KOPT-K1 (cell line): ENCODE data around the gene SAMD11.
"Not testable (repeated sequence)": the region's sequence is repeated elsewhere in the genome, so short reads cannot be mapped to it uniquely, and the experiment has no call there.

Experiments
- H3K27ac ChIP-seq: fragments of 200-600 bp; sonication (generic); 2 replicates; pipeline ENCODE4 v1.5.1; 2016; ENCODE audit warnings: antibody characterized with exemption, mild to moderate bottlenecking, low read depth, low read length; ENCODE audit not compliant: poor library complexity, severe bottlenecking
- H3K36me3 ChIP-seq: fragments of 200-600 bp; sonication (generic); 2 replicates; pipeline ENCODE4 v1.5.1; 2017; ENCODE audit warnings: antibody characterized with exemption, mild to moderate bottlenecking, low read length, moderate library complexity; ENCODE audit not compliant: insufficient read depth
- H3K9me3 ChIP-seq: fragments of 200-600 bp; sonication (generic); 2 replicates; pipeline ENCODE4 v1.5.1; 2017; ENCODE audit warnings: antibody characterized with exemption, low read length, mild to moderate bottlenecking; ENCODE audit not compliant: insufficient read depth, poor library complexity, severe bottlenecking

Gene SAMD11

DNA sequence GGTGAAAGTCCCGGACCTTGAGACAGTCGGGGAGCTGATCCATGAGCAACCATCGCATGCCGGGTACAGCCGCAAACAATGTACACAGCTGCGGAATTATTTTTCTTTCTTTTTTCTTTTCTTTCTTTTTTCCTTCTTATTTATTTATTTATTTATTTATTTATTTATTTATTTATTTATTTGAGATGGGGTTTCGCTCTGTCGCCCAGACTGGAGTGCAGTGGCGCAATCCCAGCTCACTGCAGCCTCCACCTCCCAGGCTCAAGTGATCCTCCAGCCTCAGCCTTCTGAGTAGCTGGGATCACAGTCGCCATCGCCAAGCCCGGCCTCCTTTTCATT is 60.7 kb downstream of the SAMD11 start:
- Histone ChIP-seq H3K9me3 (no peaks in the 10 kb centered on the region), H3K27ac (no peak overlapping the region)

DNA sequence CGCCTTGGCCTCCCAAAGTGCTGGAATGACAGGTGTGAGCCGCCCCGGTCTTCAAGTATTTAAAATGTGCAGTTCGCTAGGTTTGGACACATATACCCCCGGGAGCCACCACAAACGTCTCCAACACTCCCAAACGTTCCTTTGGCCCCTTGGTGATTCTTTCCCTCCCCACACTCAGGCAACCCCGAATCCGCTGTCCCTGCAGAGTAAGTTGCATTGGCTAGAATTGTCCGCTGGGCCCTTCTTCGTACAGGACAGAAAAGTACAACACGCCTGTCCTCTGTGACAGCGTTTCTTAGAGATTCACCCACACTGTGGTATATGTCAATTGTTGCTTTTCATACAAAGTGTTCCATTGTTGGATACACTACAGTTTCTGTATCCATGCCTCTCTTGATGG is 61.4 kb downstream of the SAMD11 start:
- Histone ChIP-seq H3K9me3 (no peaks in the 10 kb centered on the region), H3K27ac (no peak overlapping the region)

More for the DNA sequence above, 60.7 kb downstream of the SAMD11 start:
- no peaks in the 10 kb centered on the region for H3K36me3 ChIP-seq

DNA sequence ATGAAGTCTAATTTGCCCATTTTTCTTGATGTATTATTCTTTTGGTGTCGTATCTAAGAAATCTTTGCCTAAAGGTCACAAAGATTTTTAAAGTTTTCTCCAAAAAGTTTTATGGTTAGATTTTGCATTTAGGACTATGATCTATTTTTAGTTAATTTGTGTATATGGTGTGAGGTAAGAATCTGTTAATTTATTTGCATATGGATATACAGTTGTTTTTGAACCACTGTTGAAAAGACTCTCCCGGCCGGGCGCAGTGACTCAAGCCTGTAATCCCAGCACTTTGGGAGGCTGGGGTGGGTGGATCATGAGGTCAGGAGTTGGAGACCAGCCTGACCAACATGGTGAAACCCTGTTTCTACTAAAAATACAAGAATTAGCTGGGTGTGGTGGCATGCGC is 64.3 kb downstream of the SAMD11 start:
- H3K36me3 ChIP-seq, H3K9me3 ChIP-seq, H3K27ac ChIP-seq: not testable (repeated sequence)

More for the DNA sequence above, 61.4 kb downstream of the SAMD11 start:
- no peaks in the 10 kb centered on the region for H3K36me3 ChIP-seq

- not testable (repeated sequence) for H3K36me3 ChIP-seq, H3K27ac ChIP-seq
Observed at GRCh38 chr1:991275-991674, 67.6 kb downstream of the SAMD11 start.

GRCh38 chr1:991895-992294 is 68.2 kb downstream of the SAMD11 start:
- H3K27ac ChIP-seq = no peak overlapping the region
- H3K36me3 ChIP-seq = no peaks in the 10 kb centered on the region
- H3K9me3 ChIP-seq = peaks cover 9% of the 10 kb centered on the region

More at GRCh38 chr1:991275-991674, 67.6 kb downstream of the SAMD11 start:
- H3K9me3 ChIP-seq = not testable (repeated sequence)

DNA sequence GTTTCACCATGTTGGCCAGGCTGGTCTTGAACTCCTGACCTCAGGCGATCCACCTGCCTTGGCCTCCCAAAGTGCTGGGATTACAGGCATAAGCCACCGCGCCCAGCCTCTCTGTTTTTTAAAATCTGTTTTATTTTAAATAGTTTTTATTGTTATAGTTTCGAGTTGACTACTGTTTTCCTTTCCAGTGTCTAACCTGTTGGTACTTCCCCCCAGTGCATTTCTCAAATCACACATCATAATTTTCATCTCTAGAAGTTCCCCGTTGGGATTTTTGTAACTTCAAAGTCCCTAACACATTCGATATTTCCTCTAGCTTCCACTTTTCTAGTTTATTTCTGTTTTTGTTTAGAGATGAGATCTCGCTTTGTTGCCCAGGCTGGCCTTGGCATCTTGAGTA is 68.6 kb downstream of the SAMD11 start:
- H3K27ac ChIP-seq = no peak overlapping the region
- peaks cover 9% of the 10 kb centered on the region for H3K9me3 ChIP-seq
- no peaks in the 10 kb centered on the region for H3K36me3 ChIP-seq

DNA sequence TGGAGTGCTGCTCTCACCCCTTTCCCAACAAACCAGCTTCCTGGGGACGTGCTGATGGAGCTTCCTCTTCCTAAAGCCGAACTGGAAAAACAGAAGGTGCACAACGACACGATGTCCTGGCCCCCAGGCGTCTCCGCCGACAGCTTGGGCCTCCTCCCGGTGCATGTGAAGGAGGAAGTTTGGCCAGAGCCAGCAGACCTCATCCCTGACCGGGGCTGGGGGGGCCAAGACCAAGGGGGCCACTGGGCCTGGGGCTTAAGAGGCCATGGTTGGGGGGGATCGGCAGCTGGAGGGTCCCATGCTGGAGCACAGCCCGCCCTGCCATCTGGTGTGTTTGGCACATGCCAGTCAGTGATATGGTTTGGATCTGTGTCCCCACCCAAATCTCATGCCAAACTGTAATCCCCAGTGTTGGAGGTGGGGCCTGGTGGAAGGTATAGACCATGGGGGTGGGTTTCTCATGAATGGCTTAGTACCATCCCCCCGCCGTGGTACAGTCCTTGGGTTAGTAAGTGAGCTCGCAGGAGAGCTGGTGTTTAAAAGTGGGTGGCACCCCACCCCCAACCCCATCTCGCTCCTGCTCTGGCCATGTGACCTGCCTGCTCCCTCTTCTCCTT is 69.8 kb downstream of the SAMD11 start:
- no peaks in the 10 kb centered on the region for H3K36me3 ChIP-seq
- H3K9me3 ChIP-seq = peaks cover 9% of the 10 kb centered on the region
- no peak overlapping the region for H3K27ac ChIP-seq
